ENCODE measurements around the gene GSTT2.
"Not testable (repeated sequence)": the region's sequence is repeated elsewhere in the genome, so short reads cannot be mapped to it uniquely, and the experiment has no call there.

DNA sequence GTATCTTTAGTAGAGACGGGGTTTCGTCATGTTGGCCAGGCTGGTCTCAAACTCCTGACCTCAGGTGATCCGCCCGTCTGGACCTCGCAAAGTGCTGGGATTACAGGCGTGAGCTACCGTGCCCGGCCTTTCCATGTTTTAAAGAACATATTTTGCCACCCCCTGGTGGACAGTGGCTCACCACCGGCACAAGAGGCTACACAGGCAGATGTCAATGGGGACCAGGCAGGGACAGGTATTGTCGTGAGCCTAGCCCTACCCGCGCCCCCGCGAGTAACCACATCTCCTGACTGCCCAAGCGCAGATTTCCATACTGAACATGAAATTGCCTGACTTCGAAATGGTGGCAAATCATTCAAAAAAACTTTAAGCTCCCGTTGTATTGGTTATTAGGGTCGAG, 13.8 kb upstream of the GSTT2 start:
- TF ChIP-seq, protein P1, sequence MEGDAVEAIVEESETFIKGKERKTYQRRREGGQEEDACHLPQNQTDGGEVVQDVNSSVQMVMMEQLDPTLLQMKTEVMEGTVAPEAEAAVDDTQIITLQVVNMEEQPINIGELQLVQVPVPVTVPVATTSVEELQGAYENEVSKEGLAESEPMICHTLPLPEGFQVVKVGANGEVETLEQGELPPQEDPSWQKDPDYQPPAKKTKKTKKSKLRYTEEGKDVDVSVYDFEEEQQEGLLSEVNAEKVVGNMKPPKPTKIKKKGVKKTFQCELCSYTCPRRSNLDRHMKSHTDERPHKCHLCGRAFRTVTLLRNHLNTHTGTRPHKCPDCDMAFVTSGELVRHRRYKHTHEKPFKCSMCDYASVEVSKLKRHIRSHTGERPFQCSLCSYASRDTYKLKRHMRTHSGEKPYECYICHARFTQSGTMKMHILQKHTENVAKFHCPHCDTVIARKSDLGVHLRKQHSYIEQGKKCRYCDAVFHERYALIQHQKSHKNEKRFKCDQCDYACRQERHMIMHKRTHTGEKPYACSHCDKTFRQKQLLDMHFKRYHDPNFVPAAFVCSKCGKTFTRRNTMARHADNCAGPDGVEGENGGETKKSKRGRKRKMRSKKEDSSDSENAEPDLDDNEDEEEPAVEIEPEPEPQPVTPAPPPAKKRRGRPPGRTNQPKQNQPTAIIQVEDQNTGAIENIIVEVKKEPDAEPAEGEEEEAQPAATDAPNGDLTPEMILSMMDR (conservative IDR thresholded peaks at IDR 0.05; ENCODE audit: low read depth in 2 of 2): not testable (repeated sequence)
- TF ChIP-seq EZH2 (IDR thresholded peaks at IDR 0.05; ENCODE audit: low read depth, unreplicated experiment); POLR2AphosphoS5 (IDR thresholded peaks at IDR 0.05; ENCODE audit: low read depth); NANOG (IDR thresholded peaks at IDR 0.05; ENCODE audit: borderline replicate concordance): not testable (repeated sequence)
- TF ChIP-seq, protein P2, sequence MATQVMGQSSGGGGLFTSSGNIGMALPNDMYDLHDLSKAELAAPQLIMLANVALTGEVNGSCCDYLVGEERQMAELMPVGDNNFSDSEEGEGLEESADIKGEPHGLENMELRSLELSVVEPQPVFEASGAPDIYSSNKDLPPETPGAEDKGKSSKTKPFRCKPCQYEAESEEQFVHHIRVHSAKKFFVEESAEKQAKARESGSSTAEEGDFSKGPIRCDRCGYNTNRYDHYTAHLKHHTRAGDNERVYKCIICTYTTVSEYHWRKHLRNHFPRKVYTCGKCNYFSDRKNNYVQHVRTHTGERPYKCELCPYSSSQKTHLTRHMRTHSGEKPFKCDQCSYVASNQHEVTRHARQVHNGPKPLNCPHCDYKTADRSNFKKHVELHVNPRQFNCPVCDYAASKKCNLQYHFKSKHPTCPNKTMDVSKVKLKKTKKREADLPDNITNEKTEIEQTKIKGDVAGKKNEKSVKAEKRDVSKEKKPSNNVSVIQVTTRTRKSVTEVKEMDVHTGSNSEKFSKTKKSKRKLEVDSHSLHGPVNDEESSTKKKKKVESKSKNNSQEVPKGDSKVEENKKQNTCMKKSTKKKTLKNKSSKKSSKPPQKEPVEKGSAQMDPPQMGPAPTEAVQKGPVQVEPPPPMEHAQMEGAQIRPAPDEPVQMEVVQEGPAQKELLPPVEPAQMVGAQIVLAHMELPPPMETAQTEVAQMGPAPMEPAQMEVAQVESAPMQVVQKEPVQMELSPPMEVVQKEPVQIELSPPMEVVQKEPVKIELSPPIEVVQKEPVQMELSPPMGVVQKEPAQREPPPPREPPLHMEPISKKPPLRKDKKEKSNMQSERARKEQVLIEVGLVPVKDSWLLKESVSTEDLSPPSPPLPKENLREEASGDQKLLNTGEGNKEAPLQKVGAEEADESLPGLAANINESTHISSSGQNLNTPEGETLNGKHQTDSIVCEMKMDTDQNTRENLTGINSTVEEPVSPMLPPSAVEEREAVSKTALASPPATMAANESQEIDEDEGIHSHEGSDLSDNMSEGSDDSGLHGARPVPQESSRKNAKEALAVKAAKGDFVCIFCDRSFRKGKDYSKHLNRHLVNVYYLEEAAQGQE (IDR thresholded peaks at IDR 0.05; ENCODE audit: unreplicated experiment): not testable (repeated sequence)

All from GM23338 (cell line).